ENCODE measurements around the gene CCSAP.
A peak's percentile ranks its signal among the peaks of the same experiment; 100 is the strongest.
"Not testable (repeated sequence)": the region's sequence is repeated elsewhere in the genome, so short reads cannot be mapped to it uniquely, and the experiment has no call there.

The CCSAP gene

GRCh38 chr1:229342656-229343569, at the start of gene CCSAP:
Gene CCSAP (minus strand): TSS chr1:229343047. CDS start chr1:229342465, 582 bp downstream.
- DNase-seq (ENCODE audit: low spot score), result peak; percentile 63

GRCh38 chr1:229390130-229390529, 47.3 kb upstream of the CCSAP start:
- no peak for DNase-seq (ENCODE audit: low spot score)

GRCh38 chr1:229388897-229389580, 46.2 kb upstream of the CCSAP start:
- DNase-seq (ENCODE audit: low spot score), result no peak

GRCh38 chr1:229385853-229386456, 43.1 kb upstream of the CCSAP start:
- no peak for DNase-seq (ENCODE audit: low spot score)

GRCh38 chr1:229384822-229385221, 42.0 kb upstream of the CCSAP start:
- DNase-seq (ENCODE audit: low spot score), result no peak

- DNase-seq (ENCODE audit: low spot score), result no peak
Measured at GRCh38 chr1:229383961-229384360, 41.1 kb upstream of the CCSAP start.

GRCh38 chr1:229383188-229383587, 40.3 kb upstream of the CCSAP start:
- no peak for DNase-seq (ENCODE audit: low spot score)

GRCh38 chr1:229381234-229381633, 38.4 kb upstream of the CCSAP start:
- DNase-seq (ENCODE audit: low spot score), result peak; percentile 50

- DNase-seq (ENCODE audit: low spot score), result no peak
Measured at GRCh38 chr1:229380536-229381160, 37.8 kb upstream of the CCSAP start.

- no peak for DNase-seq (ENCODE audit: low spot score)
Measured at GRCh38 chr1:229379846-229380245, 37.0 kb upstream of the CCSAP start.

- DNase-seq (ENCODE audit: low spot score), result peak; percentile 45
Measured at GRCh38 chr1:229378586-229379367, 35.9 kb upstream of the CCSAP start.

GRCh38 chr1:229378035-229378434, 35.2 kb upstream of the CCSAP start:
- DNase-seq (ENCODE audit: low spot score), result not testable (repeated sequence)

GRCh38 chr1:229377429-229377828, 34.6 kb upstream of the CCSAP start:
- no peak for DNase-seq (ENCODE audit: low spot score)

GRCh38 chr1:229376521-229376920, 33.7 kb upstream of the CCSAP start:
- no peak for DNase-seq (ENCODE audit: low spot score)

GRCh38 chr1:229374485-229374884, 31.6 kb upstream of the CCSAP start:
- no peak for DNase-seq (ENCODE audit: low spot score)

GRCh38 chr1:229373395-229373794, 30.5 kb upstream of the CCSAP start:
- DNase-seq (ENCODE audit: low spot score), result no peak

- DNase-seq (ENCODE audit: low spot score), result no peak
Measured at GRCh38 chr1:229372251-229372650, 29.4 kb upstream of the CCSAP start.

GRCh38 chr1:229371624-229372023, 28.8 kb upstream of the CCSAP start:
- no peak for DNase-seq (ENCODE audit: low spot score)

GRCh38 chr1:229370601-229371021, 27.8 kb upstream of the CCSAP start:
- no peak for DNase-seq (ENCODE audit: low spot score)

- no peak for DNase-seq (ENCODE audit: low spot score)
Measured at GRCh38 chr1:229368347-229368746, 25.5 kb upstream of the CCSAP start.

GRCh38 chr1:229365569-229365968, 22.7 kb upstream of the CCSAP start:
- DNase-seq (ENCODE audit: low spot score), result no peak
